A673 (cell line): ENCODE data around the gene ZNF830.

ENCODE experiments used
- EZH2 ChIP-seq: fragments of 200-600 bp; sonication (generic); IDR thresholded peaks from 2 replicates; pipeline ENCODE4 v1.6.1; 2017; ENCODE audit warnings: borderline replicate concordance, low read depth, mild to moderate bottlenecking, mixed read lengths, antibody characterized with exemption, low read length; ENCODE audit not compliant: poor library complexity, severe bottlenecking
- TF ChIP-seq, protein P1 (sequence below): fragments of 300-800, 200-600 bp; sonication (generic); conservative IDR thresholded peaks from 2 replicates; pipeline ENCODE4 v1.5.1; 2017; ENCODE audit warnings: low read depth, mild to moderate bottlenecking, antibody characterized with exemption, low read length, moderate library complexity, mixed read lengths

DNA sequence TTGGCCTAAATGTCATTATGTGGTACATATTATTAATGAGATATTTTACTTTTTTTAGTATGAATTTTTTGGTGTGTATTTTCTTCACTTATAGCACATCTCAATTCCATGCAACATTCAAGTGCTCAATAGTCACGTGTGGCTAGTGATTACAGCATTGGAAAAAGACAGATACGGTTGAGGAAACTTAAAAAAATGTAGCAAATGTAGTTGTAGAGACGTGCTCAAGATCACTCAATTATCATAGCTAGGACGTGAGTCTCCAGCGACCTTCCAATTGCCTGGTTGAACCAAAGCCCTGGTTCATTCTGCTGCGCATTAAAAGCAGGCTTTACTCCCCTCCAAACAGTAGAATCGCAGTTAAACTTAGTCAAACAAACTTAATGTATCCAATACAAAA lies 17.8 kb downstream of the ZNF830 start:
- no peak for TF ChIP-seq EZH2
- TF ChIP-seq, protein P1, sequence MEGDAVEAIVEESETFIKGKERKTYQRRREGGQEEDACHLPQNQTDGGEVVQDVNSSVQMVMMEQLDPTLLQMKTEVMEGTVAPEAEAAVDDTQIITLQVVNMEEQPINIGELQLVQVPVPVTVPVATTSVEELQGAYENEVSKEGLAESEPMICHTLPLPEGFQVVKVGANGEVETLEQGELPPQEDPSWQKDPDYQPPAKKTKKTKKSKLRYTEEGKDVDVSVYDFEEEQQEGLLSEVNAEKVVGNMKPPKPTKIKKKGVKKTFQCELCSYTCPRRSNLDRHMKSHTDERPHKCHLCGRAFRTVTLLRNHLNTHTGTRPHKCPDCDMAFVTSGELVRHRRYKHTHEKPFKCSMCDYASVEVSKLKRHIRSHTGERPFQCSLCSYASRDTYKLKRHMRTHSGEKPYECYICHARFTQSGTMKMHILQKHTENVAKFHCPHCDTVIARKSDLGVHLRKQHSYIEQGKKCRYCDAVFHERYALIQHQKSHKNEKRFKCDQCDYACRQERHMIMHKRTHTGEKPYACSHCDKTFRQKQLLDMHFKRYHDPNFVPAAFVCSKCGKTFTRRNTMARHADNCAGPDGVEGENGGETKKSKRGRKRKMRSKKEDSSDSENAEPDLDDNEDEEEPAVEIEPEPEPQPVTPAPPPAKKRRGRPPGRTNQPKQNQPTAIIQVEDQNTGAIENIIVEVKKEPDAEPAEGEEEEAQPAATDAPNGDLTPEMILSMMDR = no peak
